LNCaP clone FGC (cell line): ENCODE data around the gene GID8.
A peak's percentile ranks its signal among the peaks of the same experiment; 100 is the strongest.

ENCODE experiments used
- DNase-seq: peaks from one replicate; pipeline ENCODE4 v3.0.0-alpha.2; 2011; ENCODE audit warnings: low read depth
- H3K4me3 ChIP-seq: 2 replicates; pipeline ENCODE4 v1.5.1; 2011; ENCODE audit warnings: mild to moderate bottlenecking, low read depth, low read length, control low read depth
- TF ChIP-seq, protein P1 (sequence below): IDR thresholded peaks from 2 replicates; pipeline ENCODE4 v1.5.1; 2012; ENCODE audit warnings: mild to moderate bottlenecking; ENCODE audit not compliant: control insufficient read depth, insufficient read depth; ENCODE audit errors: extremely low read depth

Gene GID8

GRCh38 chr20:62977613-62978560 is 39.9 kb downstream of the GID8 start:
- TF ChIP-seq, protein P1, sequence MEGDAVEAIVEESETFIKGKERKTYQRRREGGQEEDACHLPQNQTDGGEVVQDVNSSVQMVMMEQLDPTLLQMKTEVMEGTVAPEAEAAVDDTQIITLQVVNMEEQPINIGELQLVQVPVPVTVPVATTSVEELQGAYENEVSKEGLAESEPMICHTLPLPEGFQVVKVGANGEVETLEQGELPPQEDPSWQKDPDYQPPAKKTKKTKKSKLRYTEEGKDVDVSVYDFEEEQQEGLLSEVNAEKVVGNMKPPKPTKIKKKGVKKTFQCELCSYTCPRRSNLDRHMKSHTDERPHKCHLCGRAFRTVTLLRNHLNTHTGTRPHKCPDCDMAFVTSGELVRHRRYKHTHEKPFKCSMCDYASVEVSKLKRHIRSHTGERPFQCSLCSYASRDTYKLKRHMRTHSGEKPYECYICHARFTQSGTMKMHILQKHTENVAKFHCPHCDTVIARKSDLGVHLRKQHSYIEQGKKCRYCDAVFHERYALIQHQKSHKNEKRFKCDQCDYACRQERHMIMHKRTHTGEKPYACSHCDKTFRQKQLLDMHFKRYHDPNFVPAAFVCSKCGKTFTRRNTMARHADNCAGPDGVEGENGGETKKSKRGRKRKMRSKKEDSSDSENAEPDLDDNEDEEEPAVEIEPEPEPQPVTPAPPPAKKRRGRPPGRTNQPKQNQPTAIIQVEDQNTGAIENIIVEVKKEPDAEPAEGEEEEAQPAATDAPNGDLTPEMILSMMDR, result no peak
- DNase-seq, result no peak
- H3K4me3 ChIP-seq, result no peak overlapping the region

GRCh38 chr20:62978561-62978943 is 40.6 kb downstream of the GID8 start:
- DNase-seq, result no peak
- TF ChIP-seq, protein P1, result no peak
- no peak overlapping the region for H3K4me3 ChIP-seq

GRCh38 chr20:62979310-62979709 is 41.4 kb downstream of the GID8 start:
- TF ChIP-seq, protein P1, result no peak
- no peak overlapping the region for H3K4me3 ChIP-seq
- no peak for DNase-seq

DNA sequence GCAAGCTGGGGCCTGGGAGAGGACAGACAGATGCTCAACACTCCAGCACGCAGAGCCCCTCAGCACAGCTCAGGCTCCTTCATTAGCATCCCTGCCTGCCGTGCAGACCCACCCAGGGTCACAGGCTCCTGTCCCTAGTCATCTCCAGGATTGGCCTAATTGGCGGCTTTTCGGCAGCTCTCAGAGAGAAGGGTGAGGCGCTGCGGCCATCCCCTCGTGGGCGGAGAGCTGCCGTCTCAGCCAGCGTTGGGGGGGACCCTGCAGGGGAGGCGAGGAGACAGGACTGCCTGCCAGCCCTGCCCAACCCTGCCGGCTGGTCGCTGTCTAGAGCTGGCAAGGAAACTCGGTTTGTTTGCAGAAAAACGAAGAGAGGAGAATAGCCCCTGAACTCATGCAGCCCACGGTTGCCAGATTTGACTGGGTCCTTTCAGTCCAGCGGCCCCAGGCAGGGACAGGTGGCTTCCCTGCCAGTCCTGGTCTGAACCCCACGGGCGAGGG is 42.0 kb downstream of the GID8 start:
- no peak overlapping the region for H3K4me3 ChIP-seq
- TF ChIP-seq, protein P1, result no peak
- no peak for DNase-seq

DNA sequence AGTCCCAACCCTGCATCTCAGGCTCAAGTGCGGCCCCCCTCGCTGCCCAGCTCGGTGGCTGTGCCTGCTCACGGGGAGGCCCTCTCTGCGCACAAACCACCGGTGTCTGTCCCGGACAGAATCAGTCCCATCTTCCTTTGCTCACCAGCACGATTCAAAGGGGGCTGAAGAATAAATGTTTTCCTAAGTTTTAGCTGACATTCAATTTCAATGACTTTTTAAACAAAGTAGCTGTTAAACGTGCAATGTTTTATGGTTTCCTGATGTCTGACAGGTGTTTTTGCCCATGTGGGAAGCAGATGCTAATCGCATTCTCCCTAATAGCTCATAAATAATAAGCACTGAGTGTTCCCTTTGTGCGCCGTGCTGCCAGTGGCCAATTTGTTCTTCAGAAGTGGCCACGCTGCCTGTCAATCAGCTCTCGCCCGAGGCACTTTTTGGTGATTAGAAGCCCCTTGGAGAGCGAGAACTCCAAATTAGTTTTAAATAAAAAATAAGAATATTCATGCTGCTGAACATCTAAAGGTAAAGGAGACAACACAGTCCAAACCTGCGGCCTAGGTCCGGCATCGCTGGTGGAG is 42.5 kb downstream of the GID8 start:
- TF ChIP-seq, protein P1, result no peak
- no peak overlapping the region for H3K4me3 ChIP-seq
- peak; percentile 18 for DNase-seq

GRCh38 chr20:62980970-62981369 is 43.0 kb downstream of the GID8 start:
- H3K4me3 ChIP-seq, result no peak overlapping the region
- TF ChIP-seq, protein P1, result no peak
- no peak for DNase-seq
